GM18907 (cell line): ENCODE measurements around the gene MTG1.
A peak's percentile ranks its signal among the peaks of the same experiment; 100 is the strongest.

ENCODE experiments used
- ATAC-seq: cut with Tn5 transposase; IDR thresholded peaks from one replicate; pipeline ENCODE4 v1.9.1; 2021; ENCODE audit warnings: mild to moderate bottlenecking, moderate library complexity; ENCODE audit not compliant: unreplicated experiment

Gene MTG1, protein sequence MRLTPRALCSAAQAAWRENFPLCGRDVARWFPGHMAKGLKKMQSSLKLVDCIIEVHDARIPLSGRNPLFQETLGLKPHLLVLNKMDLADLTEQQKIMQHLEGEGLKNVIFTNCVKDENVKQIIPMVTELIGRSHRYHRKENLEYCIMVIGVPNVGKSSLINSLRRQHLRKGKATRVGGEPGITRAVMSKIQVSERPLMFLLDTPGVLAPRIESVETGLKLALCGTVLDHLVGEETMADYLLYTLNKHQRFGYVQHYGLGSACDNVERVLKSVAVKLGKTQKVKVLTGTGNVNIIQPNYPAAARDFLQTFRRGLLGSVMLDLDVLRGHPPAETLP

DNA sequence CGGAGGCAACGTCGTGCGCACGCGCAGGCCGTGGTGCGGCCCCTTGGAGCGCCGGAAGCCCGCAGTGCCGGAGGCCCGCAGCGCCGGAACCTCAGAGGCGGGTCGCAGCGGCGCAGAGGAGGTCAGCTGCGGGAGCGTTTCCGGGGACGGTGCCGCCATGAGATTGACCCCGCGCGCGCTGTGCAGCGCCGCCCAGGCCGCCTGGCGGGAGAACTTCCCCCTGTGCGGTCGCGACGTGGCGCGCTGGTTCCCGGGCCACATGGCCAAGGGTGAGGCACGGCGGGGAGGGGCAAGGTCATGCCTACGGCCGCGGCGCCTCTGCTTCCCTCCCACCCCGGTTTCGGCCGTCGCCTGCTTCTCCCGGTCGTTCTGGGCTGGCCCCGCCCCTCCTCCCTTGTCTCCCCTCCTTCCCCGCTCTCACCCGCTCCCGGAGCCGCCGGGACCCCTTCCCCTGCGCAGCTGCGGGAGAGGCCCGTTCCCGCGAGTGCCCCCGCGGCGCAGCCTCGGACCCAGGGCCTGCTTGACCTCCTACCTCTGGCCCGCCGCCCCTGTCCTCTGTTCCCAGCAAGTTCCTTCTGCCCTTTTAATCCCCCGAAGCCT is at the start of gene MTG1:
TSS of gene MTG1 (plus strand) at position 94 of the 600 bp plus-strand sequence. CDS start at position 158, 64 bp downstream.
- ATAC-seq: peak; percentile 75

DNA sequence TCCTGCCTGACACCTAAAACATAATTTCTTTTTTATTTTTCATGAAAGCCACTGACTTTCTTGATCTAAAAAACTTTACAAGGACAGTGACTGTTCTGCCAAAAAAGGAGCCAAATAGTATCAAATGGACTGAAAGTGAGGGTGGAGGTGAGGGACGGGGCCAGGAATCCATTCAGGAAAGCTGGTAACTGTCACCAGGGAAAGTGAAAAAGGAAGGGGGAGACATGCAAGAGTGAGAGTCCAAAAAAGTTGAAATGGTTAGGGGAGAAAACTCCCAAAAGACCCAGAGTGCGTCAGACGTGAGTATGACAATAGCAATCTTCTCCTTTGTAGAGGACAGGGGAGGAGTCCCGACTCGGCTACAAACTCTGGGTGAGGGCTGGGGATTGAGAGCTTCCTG is 49.7 kb upstream of the MTG1 start:
- no peak for ATAC-seq

DNA sequence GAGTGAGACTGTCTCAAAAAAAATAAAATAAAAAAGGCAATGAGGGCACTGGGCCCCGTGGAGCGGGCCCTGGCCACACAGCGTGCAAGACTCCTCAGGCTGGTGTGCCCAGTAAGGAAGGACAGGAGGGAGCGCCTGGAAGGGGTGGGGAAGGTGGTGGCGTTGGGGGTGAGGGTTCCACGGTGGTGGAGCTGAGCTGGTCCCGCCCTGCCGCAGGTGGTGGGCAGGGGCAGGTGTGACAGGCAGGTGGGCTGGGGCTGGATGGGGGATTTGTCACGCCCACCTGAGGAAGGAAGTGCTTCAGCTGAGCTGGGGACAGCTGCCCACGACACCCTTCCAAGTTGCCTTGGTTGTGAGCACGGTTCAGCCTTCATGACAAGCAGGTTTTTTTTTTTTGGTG is 47.5 kb upstream of the MTG1 start:
- no peak for ATAC-seq

DNA sequence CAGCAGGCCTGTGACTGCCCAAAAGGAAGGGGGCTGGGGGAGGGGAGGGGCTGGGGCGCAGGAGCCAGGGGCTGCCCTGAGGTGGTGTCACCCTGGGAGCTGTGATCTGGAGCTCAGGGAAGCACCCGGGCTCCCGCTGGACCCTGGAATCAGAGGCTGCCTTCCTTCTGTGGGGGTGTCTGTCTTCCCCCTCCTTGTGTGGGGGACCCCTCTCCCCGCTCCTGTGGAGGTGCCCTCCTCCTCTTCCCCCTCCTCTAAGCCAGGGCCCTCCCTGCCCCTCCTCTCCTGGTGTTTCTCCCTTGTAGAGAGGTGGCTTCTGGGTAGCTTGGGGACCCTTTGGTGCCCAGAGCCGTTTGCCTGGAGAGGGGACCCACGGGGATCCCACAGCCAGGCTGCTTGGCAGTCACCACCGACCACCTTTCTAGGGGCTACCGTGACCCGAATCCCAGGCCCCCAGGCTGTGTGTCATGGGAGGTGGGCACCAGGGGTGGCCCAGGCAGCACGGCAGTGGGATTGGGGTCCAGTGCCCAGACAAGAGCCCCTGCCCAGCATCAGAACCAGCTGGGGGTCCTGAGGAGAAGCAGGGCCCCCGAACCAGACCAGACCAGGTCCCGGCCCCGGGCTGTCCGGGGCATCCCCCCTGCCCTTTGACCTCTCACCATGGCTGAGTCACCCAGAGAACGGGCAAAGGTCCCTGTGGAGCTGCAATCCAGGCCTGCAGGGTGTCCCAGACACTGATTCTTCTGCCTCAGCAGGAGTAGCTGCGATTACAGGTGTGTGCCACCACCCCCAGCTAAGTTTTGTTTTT is 46.0 kb upstream of the MTG1 start:
- ATAC-seq: no peak

DNA sequence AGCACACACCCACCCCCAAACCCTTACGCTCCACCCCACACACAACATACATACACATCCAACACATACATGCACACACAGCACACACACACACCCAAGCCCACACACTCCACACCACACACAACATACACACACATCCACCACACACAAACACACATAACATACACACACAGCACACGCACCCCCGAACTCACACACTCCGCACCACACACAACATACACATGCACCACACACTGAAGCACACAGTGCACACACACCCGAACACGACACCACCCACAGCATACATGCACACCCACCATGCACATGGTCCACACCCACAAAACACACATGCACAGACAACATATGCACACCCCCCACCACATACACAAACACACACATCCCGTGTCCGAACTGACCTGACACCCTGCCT is 44.8 kb upstream of the MTG1 start:
- no peak for ATAC-seq

DNA sequence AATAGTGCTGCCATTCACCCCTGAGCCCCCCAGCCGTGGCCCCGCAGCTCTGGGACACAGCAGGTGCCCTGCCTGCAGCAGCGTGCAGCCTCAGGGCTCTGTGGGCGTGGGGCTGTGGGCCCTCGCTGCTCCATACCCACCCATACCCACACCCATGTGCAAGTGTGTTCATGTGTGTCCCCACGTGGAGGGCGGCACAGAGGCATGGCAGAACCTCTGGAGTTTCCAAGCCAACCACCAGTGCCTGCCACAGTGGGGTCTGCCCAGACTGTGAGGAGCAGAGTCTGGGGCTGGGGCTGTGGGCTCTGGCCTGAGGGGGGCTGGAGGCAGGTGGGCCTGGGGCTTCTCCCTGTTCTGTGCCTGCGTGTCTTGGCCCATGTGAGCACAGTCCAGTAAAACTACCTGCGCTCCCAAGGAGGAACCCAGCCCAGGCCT is 44.4 kb upstream of the MTG1 start:
- no peak for ATAC-seq

DNA sequence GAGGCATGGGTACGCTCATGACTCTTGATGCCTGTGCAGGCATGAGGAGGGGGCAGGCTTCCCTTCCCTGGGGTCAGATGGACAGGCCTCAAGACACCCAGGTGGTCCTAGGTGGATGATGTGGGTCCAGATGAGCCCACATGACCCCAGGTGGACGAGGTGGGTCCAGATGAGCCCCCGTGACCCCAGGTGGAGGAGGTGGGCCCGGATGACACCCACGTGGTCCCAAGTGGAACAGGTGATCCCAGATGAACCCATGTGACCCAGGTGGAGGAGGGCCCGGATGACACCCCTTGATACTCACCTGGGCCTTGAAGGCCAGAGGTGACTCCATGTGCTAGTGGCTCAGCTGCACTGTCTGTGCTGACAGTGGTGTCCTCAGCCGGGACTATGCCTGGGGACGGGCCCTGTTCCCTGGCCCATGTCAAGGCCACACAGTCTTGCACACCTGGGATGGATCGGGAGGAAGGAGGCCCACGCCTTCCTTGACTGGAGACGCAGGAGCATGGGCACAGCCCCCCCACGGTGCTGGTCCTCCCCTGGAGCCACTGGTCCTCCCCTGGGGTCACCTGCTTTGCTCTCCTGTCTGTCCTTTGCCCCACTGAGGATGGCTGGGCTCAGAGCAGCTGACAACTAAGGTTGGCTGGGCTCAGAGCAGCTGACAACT is 43.5 kb upstream of the MTG1 start:
- ATAC-seq: no peak

DNA sequence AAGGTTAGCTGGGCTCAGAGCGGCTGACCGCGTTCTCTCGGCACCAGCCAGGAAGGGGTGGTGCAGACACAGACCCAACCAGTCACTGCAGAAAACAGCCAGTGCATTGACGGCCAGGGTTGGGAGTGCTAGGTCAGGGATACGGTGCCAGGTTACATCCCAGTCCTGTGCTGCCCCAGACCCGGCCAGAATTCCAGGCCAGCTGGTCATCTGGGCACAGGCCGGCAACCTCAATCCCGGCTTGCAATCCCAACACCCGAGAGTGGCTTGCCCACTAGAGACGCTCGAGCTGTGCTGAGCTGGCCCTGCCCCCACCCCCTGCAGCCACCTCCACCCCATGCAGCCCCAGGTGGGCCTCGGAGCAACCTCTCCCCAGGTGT is 43.0 kb upstream of the MTG1 start:
- no peak for ATAC-seq

DNA sequence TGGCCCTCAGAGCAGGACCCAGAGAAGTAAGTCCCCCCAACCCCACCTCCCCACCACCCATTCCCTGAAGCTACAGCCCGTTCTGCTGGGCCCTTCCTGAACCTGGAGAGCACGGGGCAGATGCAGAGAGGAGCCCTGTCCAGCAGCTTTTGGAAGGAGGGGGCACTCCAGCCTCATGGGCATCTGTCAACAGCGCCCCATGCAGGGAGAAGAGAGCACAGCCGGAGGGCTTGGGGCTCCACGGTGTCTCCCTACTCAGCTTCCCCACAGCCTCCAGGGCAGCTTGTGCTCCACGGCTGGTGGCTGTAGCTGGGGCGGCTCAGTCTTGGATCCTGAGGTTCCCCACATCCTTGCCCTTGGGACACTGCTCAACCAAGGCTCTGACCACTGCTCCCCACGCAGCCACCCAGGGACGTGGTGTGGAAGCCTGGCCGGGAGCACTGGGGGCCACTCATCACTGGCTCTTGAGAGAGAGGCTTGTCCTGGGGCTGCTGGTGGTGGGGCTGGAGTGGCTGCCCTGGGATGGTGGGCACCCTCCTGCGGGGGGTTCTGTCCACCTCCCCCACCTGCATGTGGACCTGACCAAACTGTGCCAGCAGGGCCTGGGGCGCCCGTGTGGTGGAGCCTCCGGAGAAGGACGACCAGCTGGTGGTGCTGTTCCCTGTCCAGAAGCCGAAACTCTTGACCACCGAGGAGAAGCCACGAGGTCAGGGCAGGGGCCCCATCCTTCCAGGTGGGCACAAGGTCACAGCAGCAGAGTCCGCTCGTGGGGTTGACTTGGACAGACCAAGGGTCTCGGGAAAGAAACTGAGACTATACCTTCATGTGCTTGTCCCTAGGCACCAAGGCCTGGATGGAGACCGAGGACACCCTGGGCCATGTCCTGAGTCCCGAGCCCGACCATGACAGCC is 42.3 kb upstream of the MTG1 start:
- ATAC-seq: no peak

DNA sequence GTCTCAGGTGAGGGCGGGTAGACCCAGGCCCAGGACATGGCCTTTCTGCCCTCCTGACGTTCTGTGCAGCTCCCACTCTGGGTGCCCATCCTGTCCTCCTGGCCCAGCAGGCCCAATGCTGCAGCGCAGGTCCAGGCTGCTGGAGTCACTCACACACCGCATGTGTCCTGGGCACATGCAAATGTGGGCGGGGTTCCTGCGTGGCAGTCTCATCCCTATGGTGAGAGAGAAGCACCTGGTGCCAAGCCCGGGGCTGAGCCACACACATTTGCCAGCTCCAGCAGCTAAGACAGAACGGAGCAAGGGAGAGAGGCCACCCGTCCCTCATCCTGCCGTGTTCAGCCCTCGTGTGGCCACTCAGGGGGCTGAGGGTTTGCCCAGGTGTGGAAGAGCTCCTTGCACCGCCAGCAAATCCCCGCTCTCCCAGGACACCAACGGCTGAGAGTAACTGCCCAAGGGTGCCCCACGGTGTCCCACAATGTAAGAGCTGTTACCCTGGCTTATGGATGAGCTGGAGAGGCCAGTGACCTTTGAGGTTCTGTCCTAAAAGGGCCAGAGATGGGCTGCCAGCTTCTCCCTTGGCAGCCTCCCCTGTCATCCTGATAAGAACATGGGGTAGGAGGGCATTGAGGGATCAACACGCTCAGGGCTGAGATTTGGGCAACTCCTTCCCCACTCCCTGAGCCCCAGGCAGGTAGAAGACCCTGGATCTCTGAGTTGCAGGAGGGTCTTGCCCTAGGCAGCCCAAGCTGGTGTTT is 40.6 kb upstream of the MTG1 start:
- no peak for ATAC-seq

DNA sequence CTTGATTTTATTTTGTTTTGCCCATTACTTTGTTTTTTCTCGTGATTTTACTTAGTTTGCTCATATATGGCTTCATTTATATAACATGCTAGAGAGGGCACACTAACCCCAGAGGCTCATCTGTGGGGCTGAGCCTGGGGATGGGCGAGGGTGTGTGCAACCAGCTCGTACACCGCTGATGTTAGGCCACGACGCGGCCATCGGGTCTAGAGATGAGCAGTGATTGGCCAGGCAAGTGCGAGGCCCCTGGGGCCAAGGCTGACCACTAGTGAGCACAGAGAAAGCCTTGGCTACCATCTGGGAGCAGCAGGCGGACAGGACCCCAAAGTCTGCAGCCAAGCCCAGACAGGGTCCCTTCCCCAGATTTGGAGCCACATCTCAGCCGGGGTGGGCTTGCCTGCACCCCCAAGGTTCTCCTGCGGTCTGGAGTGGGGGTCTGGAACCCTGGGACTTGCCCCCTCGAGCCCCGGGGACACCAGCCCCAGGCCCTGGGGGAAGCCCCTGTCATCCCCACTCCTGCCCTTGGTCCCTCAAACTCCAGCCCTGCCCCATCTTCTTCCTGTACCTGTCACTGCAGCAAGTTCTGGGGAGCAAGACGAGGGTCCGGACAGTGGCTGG is 39.9 kb upstream of the MTG1 start:
- no peak for ATAC-seq

DNA sequence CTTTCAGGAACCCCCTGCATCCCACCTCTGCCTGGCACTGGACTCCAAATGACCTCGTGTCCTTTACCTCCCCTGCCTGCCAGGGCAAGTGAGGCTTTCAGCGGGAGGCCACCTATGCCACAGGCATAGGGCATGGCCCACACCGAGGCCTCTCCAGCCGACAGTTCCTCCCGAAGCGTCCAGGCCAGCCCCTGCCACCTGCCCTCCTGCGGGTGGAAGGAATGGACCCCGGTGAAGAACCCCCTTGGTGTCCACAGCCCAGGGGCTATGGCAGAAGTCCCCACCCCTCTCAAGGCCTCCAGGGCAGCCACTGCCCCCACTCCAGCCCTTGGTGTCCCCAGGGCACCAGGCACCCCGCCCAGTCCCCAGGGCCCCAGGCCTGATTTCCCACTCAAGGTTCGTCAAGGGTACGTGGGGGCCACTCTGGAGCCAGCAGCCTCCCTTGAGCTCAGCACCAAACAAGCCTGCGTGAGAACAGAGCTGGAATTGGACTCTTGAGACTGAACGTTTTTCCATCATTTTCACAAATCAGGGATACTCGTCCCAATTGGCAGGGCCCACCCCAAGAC is 39.2 kb upstream of the MTG1 start:
- ATAC-seq: no peak

DNA sequence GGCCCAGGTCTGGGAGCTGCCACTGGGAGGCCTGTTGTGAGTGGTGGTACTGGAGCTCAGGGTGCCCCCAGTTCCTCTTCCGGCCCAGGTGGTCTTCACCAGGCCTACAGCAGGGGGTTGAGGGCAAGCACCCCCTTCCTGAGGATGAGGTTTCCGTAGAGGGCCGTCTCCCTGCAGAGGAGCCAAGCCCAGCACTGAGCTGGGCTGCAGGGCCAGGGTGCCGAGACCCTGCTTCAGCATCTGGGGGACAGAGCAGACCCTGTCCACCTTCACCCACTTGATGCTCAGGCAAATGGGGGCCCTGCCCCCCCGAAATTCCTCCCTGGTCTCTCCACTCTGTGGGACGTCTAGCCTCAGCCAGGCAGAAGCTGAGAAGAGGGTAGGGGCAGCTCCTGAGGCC is 38.7 kb upstream of the MTG1 start:
- ATAC-seq: no peak

DNA sequence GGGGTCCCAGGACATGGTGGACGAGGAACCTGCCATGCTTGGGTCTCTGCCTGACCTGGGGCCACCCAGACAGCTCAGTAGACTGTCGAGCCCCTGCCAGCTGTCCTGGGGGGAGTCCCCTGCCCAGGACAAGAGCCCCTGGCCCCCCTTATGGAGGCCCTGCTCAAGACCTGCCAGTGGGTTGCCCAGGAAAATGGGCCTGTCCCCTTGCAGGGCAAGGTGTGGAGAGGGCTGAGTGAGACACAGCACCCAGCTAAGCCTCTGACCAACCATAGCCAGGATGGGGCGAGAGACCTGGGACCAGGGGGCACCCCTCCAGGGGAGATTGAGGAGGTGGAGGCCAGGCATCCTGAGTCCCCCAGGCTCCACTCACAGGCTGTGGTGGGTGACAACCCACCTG is 38.0 kb upstream of the MTG1 start:
- no peak for ATAC-seq

DNA sequence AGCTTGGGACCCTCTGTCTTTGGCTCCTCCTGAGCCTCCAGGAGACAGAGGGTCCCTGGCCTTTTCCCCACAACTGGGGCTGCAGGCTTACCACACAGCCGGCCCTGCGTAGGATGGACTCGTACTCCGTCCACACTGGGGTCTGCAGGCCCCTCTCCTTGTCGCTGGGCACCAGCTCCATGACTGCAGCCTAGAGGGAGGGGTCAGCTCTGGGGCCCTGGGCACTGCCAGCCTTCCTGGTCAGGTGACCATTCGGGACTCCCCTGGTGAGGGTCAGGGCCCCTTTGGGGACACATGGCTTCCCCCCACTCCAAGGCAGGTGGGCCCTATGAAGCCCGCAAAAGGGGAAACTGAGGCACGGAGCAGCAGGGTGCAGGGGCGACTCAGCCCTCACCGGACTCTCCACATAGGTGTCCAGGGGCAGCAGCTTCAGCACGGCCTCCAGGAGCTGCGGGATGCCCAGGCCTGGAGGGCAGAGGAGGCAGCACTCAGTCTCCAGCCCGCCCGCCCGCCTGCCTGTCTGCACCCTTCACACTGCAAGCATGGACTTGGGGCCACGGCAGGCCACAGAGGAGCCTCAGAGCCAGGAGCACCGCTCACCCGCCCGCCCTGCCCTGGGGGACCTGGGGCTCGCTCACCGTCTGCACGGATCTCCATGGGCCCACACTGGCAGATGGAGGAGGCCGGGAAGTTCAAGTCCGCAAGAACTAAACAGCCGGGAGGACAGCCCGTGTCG is 37.2 kb upstream of the MTG1 start:
- no peak for ATAC-seq

DNA sequence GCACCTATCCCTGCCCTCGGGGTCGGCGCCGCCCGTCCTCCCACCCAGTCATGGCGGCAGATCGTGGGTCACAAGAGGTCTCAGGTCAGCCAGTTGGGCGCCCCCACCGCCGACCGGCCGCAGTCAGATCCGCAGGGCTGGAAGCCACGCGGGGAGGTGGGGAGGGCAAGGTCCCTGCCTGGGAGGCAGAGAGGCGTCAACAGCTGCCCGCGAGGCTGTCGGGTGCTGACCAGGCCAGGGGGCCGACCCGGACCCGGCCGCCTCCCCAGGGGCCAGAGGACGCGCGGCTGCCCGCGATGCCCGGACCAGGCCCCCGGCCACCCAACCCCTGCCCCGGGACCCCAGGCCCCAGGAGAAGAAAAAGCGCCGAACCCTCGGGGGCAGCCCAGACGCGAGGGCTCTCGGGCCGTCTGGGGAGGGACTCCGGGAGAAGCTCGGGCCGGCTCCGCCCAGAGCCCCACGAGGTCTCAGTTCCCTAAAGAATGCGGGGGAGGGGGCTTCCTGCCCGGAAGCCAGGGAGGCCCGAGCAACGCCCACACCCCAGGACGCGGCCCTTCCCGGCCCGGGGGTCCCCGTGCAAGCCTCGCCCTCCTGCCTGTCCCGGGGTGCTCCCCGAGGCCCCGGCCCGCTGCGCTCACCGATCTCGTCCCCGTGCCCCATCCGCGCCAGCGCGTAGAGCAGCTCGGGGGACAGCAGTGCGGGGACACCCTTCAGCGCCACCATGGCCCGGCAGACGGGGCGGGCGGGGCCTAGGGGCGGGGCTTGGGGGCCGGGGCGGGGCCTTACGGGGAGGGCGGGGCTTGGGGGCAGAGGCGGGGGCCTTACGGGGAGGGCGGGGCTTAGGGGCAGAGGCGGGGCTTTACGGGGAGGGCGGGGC is 36.4 kb upstream of the MTG1 start, which contains the start of gene FUOM:
TSS of gene FUOM (minus strand) at position 735 of the 877 bp plus-strand sequence. CDS start at position 723, 12 bp downstream.
- peak; percentile 59 for ATAC-seq
